HG02981 (cell line): ENCODE data around the gene ZNF710.

ENCODE experiments used
- ATAC-seq: cut with Tn5 transposase; IDR thresholded peaks from one replicate; pipeline ENCODE4 v1.9.1; 2021; ENCODE audit warnings: mild to moderate bottlenecking, moderate library complexity; ENCODE audit not compliant: unreplicated experiment

ZNF710 gene

GRCh38 chr15:90078965-90079364 is 77.8 kb downstream of the ZNF710 start:
- no peak for ATAC-seq

- ATAC-seq: no peak
Measured at GRCh38 chr15:90079619-90080457, 78.7 kb downstream of the ZNF710 start.

GRCh38 chr15:90080458-90080755 is 79.3 kb downstream of the ZNF710 start:
- ATAC-seq: no peak

- ATAC-seq: no peak
Measured at GRCh38 chr15:90080818-90081393, 79.8 kb downstream of the ZNF710 start.

- no peak for ATAC-seq
Measured at GRCh38 chr15:90082140-90082715, 81.1 kb downstream of the ZNF710 start.

- no peak for ATAC-seq
Measured at GRCh38 chr15:90083419-90083818, 82.3 kb downstream of the ZNF710 start.

GRCh38 chr15:90083954-90084607 is 83.0 kb downstream of the ZNF710 start:
- ATAC-seq: no peak

GRCh38 chr15:90084876-90085423 is 83.8 kb downstream of the ZNF710 start:
- no peak for ATAC-seq

GRCh38 chr15:90085565-90085964 is 84.4 kb downstream of the ZNF710 start:
- no peak for ATAC-seq

GRCh38 chr15:90086868-90087268 is 85.7 kb downstream of the ZNF710 start:
- peak; percentile 45 for ATAC-seq

- no peak for ATAC-seq
Measured at GRCh38 chr15:90087454-90088154, 86.5 kb downstream of the ZNF710 start.

GRCh38 chr15:90090226-90090848 is 89.2 kb downstream of the ZNF710 start:
- ATAC-seq: no peak

- ATAC-seq: no peak
Measured at GRCh38 chr15:90091156-90091931, 90.2 kb downstream of the ZNF710 start.

- no peak for ATAC-seq
Measured at GRCh38 chr15:90095521-90095959, 94.4 kb downstream of the ZNF710 start.

GRCh38 chr15:90097475-90097874 is 96.4 kb downstream of the ZNF710 start:
- peak; percentile 56 for ATAC-seq

GRCh38 chr15:90099072-90099867 is 98.1 kb downstream of the ZNF710 start:
- no peak for ATAC-seq

GRCh38 chr15:90099868-90100831 is 99.0 kb downstream of the ZNF710 start:
- ATAC-seq: no peak
